Measurements from ENCODE around the gene ZNF778. TPM values are rescaled to one million over a fixed set of nuclear protein-coding genes. Genes with fewer than 3 reads are reported as not detected.
A peak's percentile ranks its signal among the peaks of the same experiment; 100 is the strongest.

Gene ZNF778
- total and polyA plus RNA-seq, 2 of the 13 experiments (the other 11 are each of a cell fraction or from before 2014, with no cell fraction given): 3.8 to 7.2 TPM

DNA sequence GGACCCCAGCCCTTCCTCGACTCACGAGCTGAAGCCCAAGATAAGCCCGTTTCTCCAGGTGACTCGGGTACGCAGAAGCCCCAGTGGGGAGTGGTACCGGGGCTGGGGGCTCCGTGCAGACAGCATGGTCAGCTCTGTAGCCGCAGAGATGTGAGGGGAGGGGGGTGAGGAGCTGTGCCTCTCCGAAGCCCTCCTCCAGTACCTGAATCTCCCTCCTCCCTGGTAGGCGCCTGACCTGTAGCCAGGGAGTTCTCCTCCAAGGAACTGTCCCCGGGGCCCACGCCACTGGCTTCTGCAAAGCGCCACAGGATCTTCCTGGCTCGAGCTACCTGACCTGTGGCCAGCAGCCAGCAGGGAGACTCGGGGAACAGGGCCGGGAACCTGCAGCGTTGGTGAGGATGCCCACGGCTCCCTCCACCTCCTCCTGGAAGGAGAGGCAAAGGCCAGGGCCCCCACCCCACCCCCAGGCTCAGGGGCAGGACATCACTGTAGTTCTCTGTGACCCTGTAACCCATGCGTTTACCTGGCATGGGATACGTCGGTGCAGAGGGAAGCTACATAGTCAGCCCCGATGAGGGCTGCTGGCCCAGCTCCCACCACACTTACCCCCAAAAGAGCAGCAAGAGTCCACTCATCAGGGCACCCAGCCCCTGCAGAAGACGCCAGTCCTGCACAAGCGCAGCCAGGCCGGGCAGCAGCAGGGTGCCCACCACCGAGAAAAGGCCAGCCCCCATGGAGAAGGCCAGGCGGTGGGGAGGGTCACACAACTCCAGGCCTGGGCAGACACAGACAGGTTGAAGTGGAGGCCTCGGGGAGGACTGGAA, 18.9 kb upstream of the ZNF778 start (continued):
- TF ChIP-seq, protein P1, sequence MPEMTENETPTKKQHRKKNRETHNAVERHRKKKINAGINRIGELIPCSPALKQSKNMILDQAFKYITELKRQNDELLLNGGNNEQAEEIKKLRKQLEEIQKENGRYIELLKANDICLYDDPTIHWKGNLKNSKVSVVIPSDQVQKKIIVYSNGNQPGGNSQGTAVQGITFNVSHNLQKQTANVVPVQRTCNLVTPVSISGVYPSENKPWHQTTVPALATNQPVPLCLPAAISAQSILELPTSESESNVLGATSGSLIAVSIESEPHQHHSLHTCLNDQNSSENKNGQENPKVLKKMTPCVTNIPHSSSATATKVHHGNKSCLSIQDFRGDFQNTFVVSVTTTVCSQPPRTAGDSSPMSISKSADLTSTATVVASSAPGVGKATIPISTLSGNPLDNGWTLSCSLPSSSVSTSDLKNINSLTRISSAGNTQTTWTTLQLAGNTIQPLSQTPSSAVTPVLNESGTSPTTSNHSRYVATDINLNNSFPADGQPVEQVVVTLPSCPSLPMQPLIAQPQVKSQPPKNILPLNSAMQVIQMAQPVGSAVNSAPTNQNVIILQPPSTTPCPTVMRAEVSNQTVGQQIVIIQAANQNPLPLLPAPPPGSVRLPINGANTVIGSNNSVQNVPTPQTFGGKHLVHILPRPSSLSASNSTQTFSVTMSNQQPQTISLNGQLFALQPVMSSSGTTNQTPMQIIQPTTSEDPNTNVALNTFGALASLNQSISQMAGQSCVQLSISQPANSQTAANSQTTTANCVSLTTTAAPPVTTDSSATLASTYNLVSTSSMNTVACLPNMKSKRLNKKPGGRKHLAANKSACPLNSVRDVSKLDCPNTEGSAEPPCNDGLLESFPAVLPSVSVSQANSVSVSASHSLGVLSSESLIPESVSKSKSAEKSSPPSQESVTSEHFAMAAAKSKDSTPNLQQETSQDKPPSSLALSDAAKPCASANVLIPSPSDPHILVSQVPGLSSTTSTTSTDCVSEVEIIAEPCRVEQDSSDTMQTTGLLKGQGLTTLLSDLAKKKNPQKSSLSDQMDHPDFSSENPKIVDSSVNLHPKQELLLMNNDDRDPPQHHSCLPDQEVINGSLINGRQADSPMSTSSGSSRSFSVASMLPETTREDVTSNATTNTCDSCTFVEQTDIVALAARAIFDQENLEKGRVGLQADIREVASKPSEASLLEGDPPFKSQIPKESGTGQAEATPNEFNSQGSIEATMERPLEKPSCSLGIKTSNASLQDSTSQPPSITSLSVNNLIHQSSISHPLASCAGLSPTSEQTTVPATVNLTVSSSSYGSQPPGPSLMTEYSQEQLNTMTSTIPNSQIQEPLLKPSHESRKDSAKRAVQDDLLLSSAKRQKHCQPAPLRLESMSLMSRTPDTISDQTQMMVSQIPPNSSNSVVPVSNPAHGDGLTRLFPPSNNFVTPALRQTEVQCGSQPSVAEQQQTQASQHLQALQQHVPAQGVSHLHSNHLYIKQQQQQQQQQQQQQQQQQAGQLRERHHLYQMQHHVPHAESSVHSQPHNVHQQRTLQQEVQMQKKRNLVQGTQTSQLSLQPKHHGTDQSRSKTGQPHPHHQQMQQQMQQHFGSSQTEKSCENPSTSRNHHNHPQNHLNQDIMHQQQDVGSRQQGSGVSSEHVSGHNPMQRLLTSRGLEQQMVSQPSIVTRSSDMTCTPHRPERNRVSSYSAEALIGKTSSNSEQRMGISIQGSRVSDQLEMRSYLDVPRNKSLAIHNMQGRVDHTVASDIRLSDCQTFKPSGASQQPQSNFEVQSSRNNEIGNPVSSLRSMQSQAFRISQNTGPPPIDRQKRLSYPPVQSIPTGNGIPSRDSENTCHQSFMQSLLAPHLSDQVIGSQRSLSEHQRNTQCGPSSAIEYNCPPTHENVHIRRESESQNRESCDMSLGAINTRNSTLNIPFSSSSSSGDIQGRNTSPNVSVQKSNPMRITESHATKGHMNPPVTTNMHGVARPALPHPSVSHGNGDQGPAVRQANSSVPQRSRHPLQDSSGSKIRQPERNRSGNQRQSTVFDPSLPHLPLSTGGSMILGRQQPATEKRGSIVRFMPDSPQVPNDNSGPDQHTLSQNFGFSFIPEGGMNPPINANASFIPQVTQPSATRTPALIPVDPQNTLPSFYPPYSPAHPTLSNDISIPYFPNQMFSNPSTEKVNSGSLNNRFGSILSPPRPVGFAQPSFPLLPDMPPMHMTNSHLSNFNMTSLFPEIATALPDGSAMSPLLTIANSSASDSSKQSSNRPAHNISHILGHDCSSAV (CRISPR knock-in tag; IDR thresholded peaks at IDR 0.05; ENCODE audit: borderline replicate concordance): no peak
- TF ChIP-seq, protein P2, sequence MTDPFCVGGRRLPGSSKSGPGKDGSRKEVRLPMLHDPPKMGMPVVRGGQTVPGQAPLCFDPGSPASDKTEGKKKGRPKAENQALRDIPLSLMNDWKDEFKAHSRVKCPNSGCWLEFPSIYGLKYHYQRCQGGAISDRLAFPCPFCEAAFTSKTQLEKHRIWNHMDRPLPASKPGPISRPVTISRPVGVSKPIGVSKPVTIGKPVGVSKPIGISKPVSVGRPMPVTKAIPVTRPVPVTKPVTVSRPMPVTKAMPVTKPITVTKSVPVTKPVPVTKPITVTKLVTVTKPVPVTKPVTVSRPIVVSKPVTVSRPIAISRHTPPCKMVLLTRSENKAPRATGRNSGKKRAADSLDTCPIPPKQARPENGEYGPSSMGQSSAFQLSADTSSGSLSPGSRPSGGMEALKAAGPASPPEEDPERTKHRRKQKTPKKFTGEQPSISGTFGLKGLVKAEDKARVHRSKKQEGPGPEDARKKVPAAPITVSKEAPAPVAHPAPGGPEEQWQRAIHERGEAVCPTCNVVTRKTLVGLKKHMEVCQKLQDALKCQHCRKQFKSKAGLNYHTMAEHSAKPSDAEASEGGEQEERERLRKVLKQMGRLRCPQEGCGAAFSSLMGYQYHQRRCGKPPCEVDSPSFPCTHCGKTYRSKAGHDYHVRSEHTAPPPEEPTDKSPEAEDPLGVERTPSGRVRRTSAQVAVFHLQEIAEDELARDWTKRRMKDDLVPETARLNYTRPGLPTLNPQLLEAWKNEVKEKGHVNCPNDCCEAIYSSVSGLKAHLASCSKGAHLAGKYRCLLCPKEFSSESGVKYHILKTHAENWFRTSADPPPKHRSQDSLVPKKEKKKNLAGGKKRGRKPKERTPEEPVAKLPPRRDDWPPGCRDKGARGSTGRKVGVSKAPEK (CRISPR knock-in tag; IDR thresholded peaks at IDR 0.05; ENCODE audit: borderline replicate concordance): no peak
- no peak for TF ChIP-seq TBL1XR1 (IDR thresholded peaks at IDR 0.05; ENCODE audit: borderline replicate concordance, low read length, partially characterized antibody)
- TF ChIP-seq, protein P3, sequence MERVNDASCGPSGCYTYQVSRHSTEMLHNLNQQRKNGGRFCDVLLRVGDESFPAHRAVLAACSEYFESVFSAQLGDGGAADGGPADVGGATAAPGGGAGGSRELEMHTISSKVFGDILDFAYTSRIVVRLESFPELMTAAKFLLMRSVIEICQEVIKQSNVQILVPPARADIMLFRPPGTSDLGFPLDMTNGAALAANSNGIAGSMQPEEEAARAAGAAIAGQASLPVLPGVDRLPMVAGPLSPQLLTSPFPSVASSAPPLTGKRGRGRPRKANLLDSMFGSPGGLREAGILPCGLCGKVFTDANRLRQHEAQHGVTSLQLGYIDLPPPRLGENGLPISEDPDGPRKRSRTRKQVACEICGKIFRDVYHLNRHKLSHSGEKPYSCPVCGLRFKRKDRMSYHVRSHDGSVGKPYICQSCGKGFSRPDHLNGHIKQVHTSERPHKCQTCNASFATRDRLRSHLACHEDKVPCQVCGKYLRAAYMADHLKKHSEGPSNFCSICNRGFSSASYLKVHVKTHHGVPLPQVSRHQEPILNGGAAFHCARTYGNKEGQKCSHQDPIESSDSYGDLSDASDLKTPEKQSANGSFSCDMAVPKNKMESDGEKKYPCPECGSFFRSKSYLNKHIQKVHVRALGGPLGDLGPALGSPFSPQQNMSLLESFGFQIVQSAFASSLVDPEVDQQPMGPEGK (CRISPR knock-in tag; IDR thresholded peaks at IDR 0.05): peak; percentile 54
- no peak; the same call in 1 of the 2 replicates for TF ChIP-seq RXRA (CRISPR knock-in tag; IDR thresholded peaks at IDR 0.05)
- TF ChIP-seq, protein P4, sequence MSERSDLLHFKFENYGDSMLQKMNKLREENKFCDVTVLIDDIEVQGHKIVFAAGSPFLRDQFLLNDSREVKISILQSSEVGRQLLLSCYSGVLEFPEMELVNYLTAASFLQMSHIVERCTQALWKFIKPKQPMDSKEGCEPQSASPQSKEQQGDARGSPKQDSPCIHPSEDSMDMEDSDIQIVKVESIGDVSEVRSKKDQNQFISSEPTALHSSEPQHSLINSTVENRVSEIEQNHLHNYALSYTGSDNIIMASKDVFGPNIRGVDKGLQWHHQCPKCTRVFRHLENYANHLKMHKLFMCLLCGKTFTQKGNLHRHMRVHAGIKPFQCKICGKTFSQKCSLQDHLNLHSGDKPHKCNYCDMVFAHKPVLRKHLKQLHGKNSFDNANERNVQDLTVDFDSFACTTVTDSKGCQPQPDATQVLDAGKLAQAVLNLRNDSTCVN (CRISPR knock-in tag; IDR thresholded peaks at IDR 0.05; ENCODE audit: borderline replicate concordance): no peak
- peak; percentile 27; the same call in 1 of the 2 replicates for TF ChIP-seq MYC (CRISPR knock-in tag; IDR thresholded peaks at IDR 0.05; ENCODE audit: borderline replicate concordance)
- TF ChIP-seq, protein P5, sequence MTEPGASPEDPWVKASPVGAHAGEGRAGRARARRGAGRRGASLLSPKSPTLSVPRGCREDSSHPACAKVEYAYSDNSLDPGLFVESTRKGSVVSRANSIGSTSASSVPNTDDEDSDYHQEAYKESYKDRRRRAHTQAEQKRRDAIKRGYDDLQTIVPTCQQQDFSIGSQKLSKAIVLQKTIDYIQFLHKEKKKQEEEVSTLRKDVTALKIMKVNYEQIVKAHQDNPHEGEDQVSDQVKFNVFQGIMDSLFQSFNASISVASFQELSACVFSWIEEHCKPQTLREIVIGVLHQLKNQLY (CRISPR knock-in tag; IDR thresholded peaks at IDR 0.05): no peak
- TF ChIP-seq ZNF530 (CRISPR knock-in tag; IDR thresholded peaks at IDR 0.05; ENCODE audit: low read depth): no peak
- 0 out of 2 replicates have a peak, but pooled peaks have one; percentile 9 for TF ChIP-seq ZMYM2 (CRISPR knock-in tag; IDR thresholded peaks at IDR 0.05)
- no peak for TF ChIP-seq ZNF782 (CRISPR knock-in tag; IDR thresholded peaks at IDR 0.05; ENCODE audit: borderline replicate concordance)
- TF ChIP-seq ZNF749 (CRISPR knock-in tag; IDR thresholded peaks at IDR 0.05; ENCODE audit: borderline replicate concordance): 0 out of 2 replicates have a peak, but pooled peaks have one; percentile 10

Measured in HepG2 (cell line).